ENCODE results near the gene DHFR2. TPM values are rescaled to one million over a fixed set of nuclear protein-coding genes. Genes with fewer than 3 reads are reported as not detected.

The DHFR2 gene
- total and polyA plus RNA-seq, 2 donors (not counting 3 experiments of a cell fraction or from before 2014, with no cell fraction given), result 0.65 to 2.2 TPM

GRCh38 chr3:94026623-94027022 is 36.1 kb downstream of the DHFR2 start:
- CTCF ChIA-PET, result interaction anchor here (2.0 to 3.2 kb wide), 2 partner anchors 22 to 43 kb away, joined by 6 to 9 read pairs; no protein-coding TSS in a partner anchor
- Histone ChIP-seq H3K4me2 (ENCODE audit: insufficient read depth, low read length) (no peak overlapping the region), H3K27ac (ENCODE audit: insufficient read depth, low read depth, low read length) (no peak overlapping the region), H3K9ac (replicated peaks; ENCODE audit: extremely low read depth, insufficient read depth, low read length) (no peak overlapping the region), H3K4me3 (replicated peaks in 1 of 3; ENCODE audit: insufficient read depth in 1 of 3, low read depth in 1 of 3, low read length in 3 of 3) (no peak overlapping the region), H3K9me1 (replicated peaks; ENCODE audit: control insufficient read depth, extremely low read depth, insufficient read depth, low read length) (no peaks in the 10 kb centered on the region), H4K20me1 (replicated peaks; ENCODE audit: control insufficient read depth, extremely low read depth, insufficient read depth, low read length) (no peaks in the 10 kb centered on the region), H3K36me3 (ENCODE audit: control insufficient read depth in 2 of 2, extremely low read depth in 1 of 2, insufficient read depth in 2 of 2, low read length in 2 of 2) (no peaks in the 10 kb centered on the region), H2AFZ (ENCODE audit: low read depth, low read length) (no peak overlapping the region), H3K9me3 (replicated peaks; ENCODE audit: control insufficient read depth, insufficient read depth, low read length) (no peaks in the 10 kb centered on the region), H3K27me3 (ENCODE audit: control insufficient read depth in 2 of 2, insufficient read depth in 2 of 2, low read length in 2 of 2) (no peaks in the 10 kb centered on the region), H3K79me2 (ENCODE audit: control insufficient read depth, insufficient read depth, low read length) (no peaks in the 10 kb centered on the region), H3K4me1 (ENCODE audit: control insufficient read depth, extremely low read depth, insufficient read depth, low read length) (no peaks in the 10 kb centered on the region)
- POLR2A ChIA-PET, result no interaction called here
- no peak for DNase-seq (ENCODE audit: low read depth, low spot score)
- TF ChIP-seq, protein P1, sequence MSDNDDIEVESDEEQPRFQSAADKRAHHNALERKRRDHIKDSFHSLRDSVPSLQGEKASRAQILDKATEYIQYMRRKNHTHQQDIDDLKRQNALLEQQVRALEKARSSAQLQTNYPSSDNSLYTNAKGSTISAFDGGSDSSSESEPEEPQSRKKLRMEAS (IDR thresholded peaks at IDR 0.05; ENCODE audit: insufficient read depth, insufficient read length), result no peak
- TF ChIP-seq JUN (IDR thresholded peaks at IDR 0.05; ENCODE audit: borderline replicate concordance, insufficient read depth, insufficient read length, low read depth) (no peak), GATA2 (IDR thresholded peaks at IDR 0.05; ENCODE audit: insufficient read depth, insufficient read length, low read depth, low read length) (no peak), POLR2AphosphoS5 (IDR thresholded peaks at IDR 0.05; ENCODE audit: insufficient read depth, low read depth, low read length) (no peak), POLR2A (IDR thresholded peaks at IDR 0.05; ENCODE audit: low read depth, low read length) (no peak), FOS (IDR thresholded peaks at IDR 0.05; ENCODE audit: borderline replicate concordance, insufficient read depth, low read length) (no peak), EZH2 (IDR thresholded peaks at IDR 0.05; ENCODE audit: borderline replicate concordance, low read depth, low read length, severe bottlenecking) (no peak), MYC (IDR thresholded peaks at IDR 0.05; ENCODE audit: low read depth, low read length) (no peak)
- TF ChIP-seq, protein P2, sequence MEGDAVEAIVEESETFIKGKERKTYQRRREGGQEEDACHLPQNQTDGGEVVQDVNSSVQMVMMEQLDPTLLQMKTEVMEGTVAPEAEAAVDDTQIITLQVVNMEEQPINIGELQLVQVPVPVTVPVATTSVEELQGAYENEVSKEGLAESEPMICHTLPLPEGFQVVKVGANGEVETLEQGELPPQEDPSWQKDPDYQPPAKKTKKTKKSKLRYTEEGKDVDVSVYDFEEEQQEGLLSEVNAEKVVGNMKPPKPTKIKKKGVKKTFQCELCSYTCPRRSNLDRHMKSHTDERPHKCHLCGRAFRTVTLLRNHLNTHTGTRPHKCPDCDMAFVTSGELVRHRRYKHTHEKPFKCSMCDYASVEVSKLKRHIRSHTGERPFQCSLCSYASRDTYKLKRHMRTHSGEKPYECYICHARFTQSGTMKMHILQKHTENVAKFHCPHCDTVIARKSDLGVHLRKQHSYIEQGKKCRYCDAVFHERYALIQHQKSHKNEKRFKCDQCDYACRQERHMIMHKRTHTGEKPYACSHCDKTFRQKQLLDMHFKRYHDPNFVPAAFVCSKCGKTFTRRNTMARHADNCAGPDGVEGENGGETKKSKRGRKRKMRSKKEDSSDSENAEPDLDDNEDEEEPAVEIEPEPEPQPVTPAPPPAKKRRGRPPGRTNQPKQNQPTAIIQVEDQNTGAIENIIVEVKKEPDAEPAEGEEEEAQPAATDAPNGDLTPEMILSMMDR (IDR thresholded peaks at IDR 0.05; ENCODE audit: extremely low read depth in 1 of 2, insufficient read depth in 1 of 2, low read depth in 1 of 2, low read length in 2 of 2), result no peak
- intact Hi-C loops (cut with micrococcal nuclease), result no loop called here
- FAIRE-seq, result no peak
- BruUV-seq (replicated peaks), result no TSS peak
- dilution Hi-C loops (cut with MboI; ENCODE audit: extremely low pct_ligation_motif_present, low sequenced_read_pairs), result no loop called here
